ENCODE data around the gene LATS2.

The LATS2 gene

DNA sequence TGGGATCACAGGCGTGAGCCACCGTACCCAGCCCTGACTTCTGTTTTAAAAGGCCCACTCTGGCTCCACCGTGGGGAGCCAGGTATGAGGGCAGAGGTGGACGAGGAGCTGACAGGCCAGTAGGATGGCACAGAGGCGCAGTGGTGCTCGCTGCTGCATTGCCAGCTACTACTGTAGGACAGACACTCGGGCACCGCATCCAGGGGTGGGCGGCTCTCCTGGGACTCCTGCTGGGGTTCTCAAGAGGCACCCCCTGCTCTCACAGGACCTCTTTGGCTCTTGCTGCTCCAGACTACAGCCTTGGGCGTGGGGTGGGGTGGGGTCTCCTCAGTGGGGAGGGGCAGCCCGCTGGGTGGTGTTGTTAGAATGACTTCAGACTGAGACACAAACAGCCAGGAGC is 53.4 kb downstream of the LATS2 start:
- H4K20me1 ChIP-seq (ENCODE audit: insufficient read depth, low read length) = no peaks in the 10 kb centered on the region; the same call in 1 of the 2 replicates
- no peak overlapping the region for H2AFZ ChIP-seq (ENCODE audit: low read depth, low read length)
- no peaks in the 10 kb centered on the region for H3K79me2 ChIP-seq (ENCODE audit: low read length)

DNA sequence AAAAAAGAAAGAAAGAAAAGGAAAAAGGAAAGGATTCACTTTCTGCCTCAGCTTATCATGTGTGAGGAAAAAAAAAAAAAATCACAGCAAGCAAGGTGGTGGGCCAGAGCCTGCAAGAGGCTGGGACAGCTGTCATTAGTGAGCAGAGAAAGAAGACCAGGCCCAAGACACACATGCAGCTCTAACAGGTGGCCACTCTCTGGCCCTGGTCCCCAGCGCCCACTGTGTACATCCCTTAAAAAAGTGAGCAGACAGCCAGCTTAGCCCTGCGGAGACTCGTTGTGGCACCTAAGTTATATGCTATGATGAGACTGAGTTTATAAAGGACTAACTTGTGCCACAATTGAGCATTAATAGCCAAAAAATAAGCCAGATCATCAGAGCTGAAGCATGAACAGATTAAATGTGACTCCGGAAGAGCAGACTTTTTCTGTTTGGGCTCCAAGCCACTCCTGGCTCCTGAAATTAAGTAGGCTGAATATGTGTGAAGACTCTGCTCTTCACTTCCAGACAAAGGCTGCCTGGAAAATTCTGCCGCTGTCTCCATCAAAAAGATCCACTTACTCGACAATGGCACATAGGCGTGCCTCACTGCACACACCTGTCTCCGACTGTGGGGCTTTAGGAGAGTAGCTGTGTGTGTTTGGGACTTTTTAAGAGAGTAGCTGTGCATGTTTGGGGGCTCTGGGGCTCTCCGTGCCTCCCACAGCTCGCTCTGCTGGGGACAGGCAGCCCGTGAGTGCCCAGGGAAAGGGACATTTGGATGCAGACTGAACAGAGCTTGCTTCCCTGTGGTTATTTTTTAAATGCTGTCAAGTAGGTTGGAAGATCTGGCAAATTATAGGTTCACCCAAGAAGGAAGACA is 55.0 kb downstream of the LATS2 start:
- Histone ChIP-seq H3K9me3 (ENCODE audit: insufficient read depth, low read length) (no peaks in the 10 kb centered on the region), H3K36me3 (replicated peaks; ENCODE audit: low read depth, low read length) (no peaks in the 10 kb centered on the region), H2AFZ (ENCODE audit: low read depth, low read length) (no peak overlapping the region), H3K79me2 (ENCODE audit: low read length) (no peaks in the 10 kb centered on the region), H4K20me1 (ENCODE audit: insufficient read depth, low read length) (no peaks in the 10 kb centered on the region; the same call in 1 of the 2 replicates), H3K9ac (ENCODE audit: low read length) (no peak overlapping the region), H3K4me2 (ENCODE audit: low read length) (no peak overlapping the region), H3K27me3 (ENCODE audit: low read depth, low read length) (no peaks in the 10 kb centered on the region), H3K4me1 (ENCODE audit: low read length) (no peaks in the 10 kb centered on the region), H3K27ac (ENCODE audit: low read length) (no peak overlapping the region), H3K4me3 (ENCODE audit: low read length) (no peak overlapping the region)
- TF ChIP-seq, protein P1, sequence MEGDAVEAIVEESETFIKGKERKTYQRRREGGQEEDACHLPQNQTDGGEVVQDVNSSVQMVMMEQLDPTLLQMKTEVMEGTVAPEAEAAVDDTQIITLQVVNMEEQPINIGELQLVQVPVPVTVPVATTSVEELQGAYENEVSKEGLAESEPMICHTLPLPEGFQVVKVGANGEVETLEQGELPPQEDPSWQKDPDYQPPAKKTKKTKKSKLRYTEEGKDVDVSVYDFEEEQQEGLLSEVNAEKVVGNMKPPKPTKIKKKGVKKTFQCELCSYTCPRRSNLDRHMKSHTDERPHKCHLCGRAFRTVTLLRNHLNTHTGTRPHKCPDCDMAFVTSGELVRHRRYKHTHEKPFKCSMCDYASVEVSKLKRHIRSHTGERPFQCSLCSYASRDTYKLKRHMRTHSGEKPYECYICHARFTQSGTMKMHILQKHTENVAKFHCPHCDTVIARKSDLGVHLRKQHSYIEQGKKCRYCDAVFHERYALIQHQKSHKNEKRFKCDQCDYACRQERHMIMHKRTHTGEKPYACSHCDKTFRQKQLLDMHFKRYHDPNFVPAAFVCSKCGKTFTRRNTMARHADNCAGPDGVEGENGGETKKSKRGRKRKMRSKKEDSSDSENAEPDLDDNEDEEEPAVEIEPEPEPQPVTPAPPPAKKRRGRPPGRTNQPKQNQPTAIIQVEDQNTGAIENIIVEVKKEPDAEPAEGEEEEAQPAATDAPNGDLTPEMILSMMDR (IDR thresholded peaks at IDR 0.05; ENCODE audit: low read depth, low read length) = no peak
- TF ChIP-seq EZH2phosphoT487 (IDR thresholded peaks at IDR 0.05; ENCODE audit: low read depth) = no peak

More for the DNA sequence above, 53.4 kb downstream of the LATS2 start:
- TF ChIP-seq, protein P1 (IDR thresholded peaks at IDR 0.05; ENCODE audit: low read depth, low read length) = no peak
- TF ChIP-seq EZH2phosphoT487 (IDR thresholded peaks at IDR 0.05; ENCODE audit: low read depth) = no peak
- no peak overlapping the region for H3K4me3 ChIP-seq (ENCODE audit: low read length)
- H3K27me3 ChIP-seq (ENCODE audit: low read depth, low read length) = no peaks in the 10 kb centered on the region
- no peaks in the 10 kb centered on the region for H3K4me1 ChIP-seq (ENCODE audit: low read length)
- H3K36me3 ChIP-seq (replicated peaks; ENCODE audit: low read depth, low read length) = no peaks in the 10 kb centered on the region
- H3K9me3 ChIP-seq (ENCODE audit: insufficient read depth, low read length) = no peaks in the 10 kb centered on the region
- no peak overlapping the region for H3K4me2 ChIP-seq (ENCODE audit: low read length)
- H3K27ac ChIP-seq (ENCODE audit: low read length) = no peak overlapping the region
- no peak overlapping the region for H3K9ac ChIP-seq (ENCODE audit: low read length)

DNA sequence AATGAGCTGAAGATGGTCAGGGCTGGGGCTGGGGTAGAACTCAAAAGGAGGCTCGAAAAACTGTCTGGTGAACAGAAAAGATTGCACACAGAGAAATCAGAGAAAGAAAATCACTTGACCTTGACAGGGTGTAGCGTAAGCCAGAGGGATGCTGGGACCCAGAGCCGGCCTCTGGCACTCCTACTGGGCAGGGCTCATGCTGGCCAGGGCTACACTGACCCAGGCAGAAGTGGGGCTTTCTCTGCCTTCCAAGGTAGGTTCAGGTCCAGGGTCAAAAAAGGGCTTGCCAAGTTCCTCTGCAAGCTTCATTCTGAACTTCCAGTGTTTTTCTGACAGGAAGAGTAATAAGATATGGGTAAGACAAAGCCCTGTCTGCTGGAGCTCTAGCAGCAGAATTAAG is 56.2 kb downstream of the LATS2 start:
- H3K4me2 ChIP-seq (ENCODE audit: low read length) = no peak overlapping the region
- no peaks in the 10 kb centered on the region for H3K4me1 ChIP-seq (ENCODE audit: low read length)
- no peaks in the 10 kb centered on the region for H3K79me2 ChIP-seq (ENCODE audit: low read length)
- H2AFZ ChIP-seq (ENCODE audit: low read depth, low read length) = no peak overlapping the region
- H3K36me3 ChIP-seq (replicated peaks; ENCODE audit: low read depth, low read length) = no peaks in the 10 kb centered on the region
- H3K27me3 ChIP-seq (ENCODE audit: low read depth, low read length) = no peaks in the 10 kb centered on the region
- TF ChIP-seq, protein P1 (IDR thresholded peaks at IDR 0.05; ENCODE audit: low read depth, low read length) = no peak
- no peak for TF ChIP-seq EZH2phosphoT487 (IDR thresholded peaks at IDR 0.05; ENCODE audit: low read depth)
- H3K9me3 ChIP-seq (ENCODE audit: insufficient read depth, low read length) = no peaks in the 10 kb centered on the region
- H3K9ac ChIP-seq (ENCODE audit: low read length) = no peak overlapping the region
- H4K20me1 ChIP-seq (ENCODE audit: insufficient read depth, low read length) = no peaks in the 10 kb centered on the region; the same call in 1 of the 2 replicates
- H3K27ac ChIP-seq (ENCODE audit: low read length) = no peak overlapping the region
- no peak overlapping the region for H3K4me3 ChIP-seq (ENCODE audit: low read length)

GRCh38 chr13:21001471-21001870 is 59.9 kb downstream of the LATS2 start:
- Histone ChIP-seq H3K4me3 (ENCODE audit: low read length) (no peak overlapping the region), H2AFZ (ENCODE audit: low read depth, low read length) (no peak overlapping the region), H3K4me2 (ENCODE audit: low read length) (no peak overlapping the region), H3K27ac (ENCODE audit: low read length) (no peak overlapping the region), H4K20me1 (ENCODE audit: insufficient read depth, low read length) (no peaks in the 10 kb centered on the region), H3K36me3 (replicated peaks; ENCODE audit: low read depth, low read length) (no peaks in the 10 kb centered on the region), H3K4me1 (ENCODE audit: low read length) (no peaks in the 10 kb centered on the region), H3K27me3 (ENCODE audit: low read depth, low read length) (no peaks in the 10 kb centered on the region), H3K9me3 (ENCODE audit: insufficient read depth, low read length) (no peaks in the 10 kb centered on the region), H3K79me2 (ENCODE audit: low read length) (no peaks in the 10 kb centered on the region), H3K9ac (ENCODE audit: low read length) (no peak overlapping the region)
- TF ChIP-seq, protein P1 (IDR thresholded peaks at IDR 0.05; ENCODE audit: low read depth, low read length) = no peak
- no peak for TF ChIP-seq EZH2phosphoT487 (IDR thresholded peaks at IDR 0.05; ENCODE audit: low read depth)
